Measurements from ENCODE around the gene LCE2D.
A peak's percentile ranks its signal among the peaks of the same experiment; 100 is the strongest.
"Not testable (repeated sequence)": the region's sequence is repeated elsewhere in the genome, so short reads cannot be mapped to it uniquely, and the experiment has no call there.

Gene LCE2D

GRCh38 chr1:152663098-152663497 lies at the start of gene LCE2D:
Gene LCE2D, plus strand, starts transcription at chr1:152663380. Its CDS starts 726 bp downstream, at chr1:152664106.
- no peak for DNase-seq

- no peak for DNase-seq
Observed at GRCh38 chr1:152613511-152613910, 49.7 kb upstream of the LCE2D start, which contains the start of gene LCE3B. Gene LCE3B, plus strand, starts transcription at chr1:152613811. Its CDS starts 0 bp downstream, at chr1:152613811.

- DNase-seq = no peak
Observed at GRCh38 chr1:152621993-152622392, 41.2 kb upstream of the LCE2D start.

- DNase-seq = no peak
Observed at GRCh38 chr1:152622803-152623202, 40.4 kb upstream of the LCE2D start, which contains the start of gene LCE3A. Gene LCE3A, minus strand, starts transcription at chr1:152623103. Its CDS starts 0 bp downstream, at chr1:152623103.

GRCh38 chr1:152623203-152623844 lies 39.9 kb upstream of the LCE2D start:
- no peak for DNase-seq

- no peak for DNase-seq
Observed at GRCh38 chr1:152626744-152627143, 36.4 kb upstream of the LCE2D start.

GRCh38 chr1:152630596-152630995 lies 32.6 kb upstream of the LCE2D start:
- DNase-seq = no peak

GRCh38 chr1:152640351-152640750 lies 22.8 kb upstream of the LCE2D start:
- no peak for DNase-seq

GRCh38 chr1:152643945-152644344 lies 19.2 kb upstream of the LCE2D start:
- DNase-seq = no peak

- no peak for DNase-seq
Observed at GRCh38 chr1:152645146-152645545, 18.0 kb upstream of the LCE2D start.

GRCh38 chr1:152646656-152647055 lies 16.5 kb upstream of the LCE2D start:
- no peak for DNase-seq

- DNase-seq = peak; percentile 56
Observed at GRCh38 chr1:152654110-152654509, 9.1 kb upstream of the LCE2D start.

- DNase-seq = no peak
Observed at GRCh38 chr1:152656459-152656858, 6.7 kb upstream of the LCE2D start.

GRCh38 chr1:152657677-152658076 lies 5.5 kb upstream of the LCE2D start:
- no peak for DNase-seq

GRCh38 chr1:152658649-152659048 lies 4.5 kb upstream of the LCE2D start:
- no peak for DNase-seq

- DNase-seq = not testable (repeated sequence)
Observed at GRCh38 chr1:152666171-152666570, 3.0 kb downstream of the LCE2D start.

- no peak for DNase-seq
Observed at GRCh38 chr1:152667648-152668047, 4.5 kb downstream of the LCE2D start.

GRCh38 chr1:152673016-152673415 lies 9.8 kb downstream of the LCE2D start:
- DNase-seq = no peak

GRCh38 chr1:152674983-152675382 lies 11.8 kb downstream of the LCE2D start, which contains the start of gene LCE2C:
Gene LCE2C, plus strand, starts transcription at chr1:152675279. Its CDS starts 737 bp downstream, at chr1:152676016.
- not testable (repeated sequence) for DNase-seq

GRCh38 chr1:152679459-152679858 lies 16.3 kb downstream of the LCE2D start:
- no peak for DNase-seq

- no peak for DNase-seq
Observed at GRCh38 chr1:152681616-152682015, 18.4 kb downstream of the LCE2D start.

GRCh38 chr1:152683846-152684245 lies 20.7 kb downstream of the LCE2D start:
- no peak for DNase-seq

GRCh38 chr1:152685823-152686222 lies 22.6 kb downstream of the LCE2D start, which contains the start of gene LCE2B:
Gene LCE2B, plus strand, starts transcription at chr1:152686123. Its CDS starts 721 bp downstream, at chr1:152686844.
- not testable (repeated sequence) for DNase-seq

- DNase-seq = no peak
Observed at GRCh38 chr1:152697701-152698600, 34.8 kb downstream of the LCE2D start, which contains the start of gene LCE2A. Gene LCE2A, plus strand, starts transcription at chr1:152698345. Its CDS starts 557 bp downstream, at chr1:152698902.

All from CD4-positive, alpha-beta T cell treated with Interleukin-17A for 1 hour (primary cell).